Endothelial cell of umbilical vein (primary cell): ENCODE results near the gene GUCD1. TPM values are rescaled to one million over a fixed set of nuclear protein-coding genes. Genes with fewer than 3 reads are reported as not detected.

Experiments
- BruUV-seq: library from RNA; stranded (reverse); fragments of 400-500 nt; replicated peaks from 2 replicates; lab custom pipeline; 2021; lab: Mats Ljungman, UMichigan
- CTCF ChIA-PET: fragments of 300-600, 350-600 bp; sonication (Branson Sonifier 250); formaldehyde crosslinking; loops from one replicate; lab custom pipeline; 2021; ENCODE audit warnings: antibody characterized with exemption, inconsistent platforms; lab: Charles Lee
- POLR2A ChIA-PET: fragments of 300-600, 350-600 bp; sonication (Branson Sonifier 250); formaldehyde crosslinking; loops from one replicate; lab custom pipeline; 2021; ENCODE audit warnings: antibody characterized with exemption, inconsistent platforms; lab: Charles Lee
- DNase-seq: peaks from one replicate; pipeline ENCODE4 v3.0.0-alpha.2; 2011; ENCODE audit warnings: low read depth, low spot score
- FAIRE-seq: peaks from 2 replicates; lab custom pipeline; 2011; peaks lifted over from hg19 to GRCh38; lab: Jason Lieb, UNC
- H2AFZ ChIP-seq: 2 replicates; pipeline ENCODE4 v1.6.0; 2012; ENCODE audit warnings: low read depth, low read length, control low read depth, inconsistent platforms
- H3K27ac ChIP-seq: 2 replicates; pipeline ENCODE4 v1.5.1; 2011; ENCODE audit warnings: low read depth, mild to moderate bottlenecking, control low read depth, low read length, moderate library complexity; ENCODE audit not compliant: insufficient read depth
- H3K27me3 ChIP-seq, 2 experiments: 2 replicates each; pipeline versions ENCODE4 v1.6.0 to v1.6.1; 2011; ENCODE audit warnings: low read length in 2 of 2, mixed read lengths in 1 of 2; ENCODE audit not compliant: control insufficient read depth in 2 of 2, insufficient read depth in 2 of 2
- H3K36me3 ChIP-seq, 2 experiments: 2 replicates in 1 of 2; 3 replicates in 1 of 2; pipeline ENCODE4 v1.5.1; 2011; ENCODE audit warnings: low read length in 2 of 2, mild to moderate bottlenecking in 1 of 2, moderate library complexity in 1 of 2; ENCODE audit not compliant: control insufficient read depth in 2 of 2, insufficient read depth in 2 of 2; ENCODE audit errors: extremely low read depth in 1 of 2
- H3K4me1 ChIP-seq: 3 replicates; pipeline ENCODE4 v1.5.1; 2011; ENCODE audit warnings: mild to moderate bottlenecking, low read length; ENCODE audit not compliant: control insufficient read depth, insufficient read depth; ENCODE audit errors: extremely low read depth
- H3K4me2 ChIP-seq: 2 replicates; pipeline ENCODE4 v1.6.1; 2011; ENCODE audit warnings: low read length, control low read depth, mixed read lengths; ENCODE audit not compliant: insufficient read depth
- H3K4me3 ChIP-seq, 3 experiments: fragments of 200-600 bp in 1 of 3; sonication (generic), shearing (Covaris generic) in 1 of 3; replicated peaks in 1 of 3; 2 replicates each; pipeline ENCODE4 v1.5.1; 2011 to 2016; ENCODE audit warnings: control low read depth in 3 of 3, low read length in 3 of 3, mild to moderate bottlenecking in 2 of 3, inconsistent platforms in 1 of 3, low read depth in 1 of 3, moderate library complexity in 1 of 3; ENCODE audit not compliant: insufficient read depth in 1 of 3
- H3K79me2 ChIP-seq: 2 replicates; pipeline ENCODE4 v1.6.0; 2012; ENCODE audit warnings: low read length, inconsistent platforms; ENCODE audit not compliant: control insufficient read depth, insufficient read depth
- H3K9ac ChIP-seq: replicated peaks from 2 replicates; pipeline ENCODE3; 2011; ENCODE audit warnings: low read length, control low read depth; ENCODE audit not compliant: insufficient read depth; ENCODE audit errors: extremely low read depth
- H3K9me1 ChIP-seq: replicated peaks from 3 replicates; pipeline ENCODE4 v1.6.0; 2011; ENCODE audit warnings: mild to moderate bottlenecking, low read length; ENCODE audit not compliant: control insufficient read depth, insufficient read depth; ENCODE audit errors: extremely low read depth
- H3K9me3 ChIP-seq: replicated peaks from 2 replicates; pipeline ENCODE4 v1.5.1; 2012; ENCODE audit warnings: low read length, inconsistent platforms; ENCODE audit not compliant: control insufficient read depth, insufficient read depth
- H4K20me1 ChIP-seq: replicated peaks from 2 replicates; pipeline ENCODE3; 2011; ENCODE audit warnings: mild to moderate bottlenecking, low read length; ENCODE audit not compliant: control insufficient read depth, insufficient read depth; ENCODE audit errors: extremely low read depth
- CTCF ChIP-seq, 2 donors: IDR thresholded peaks; 1 replicate in 1 of 2; 2 replicates in 1 of 2; pipeline ENCODE4 v1.5.1; 2011; ENCODE audit warnings: low read length in 2 of 2, mild to moderate bottlenecking in 2 of 2, moderate library complexity in 2 of 2, control low read depth in 1 of 2, inconsistent platforms in 1 of 2, low read depth in 1 of 2; ENCODE audit not compliant: insufficient read depth in 1 of 2; ENCODE audit errors: extremely low read depth in 1 of 2
- EZH2 ChIP-seq: IDR thresholded peaks from 2 replicates; pipeline ENCODE4 v1.6.1; 2012; ENCODE audit warnings: borderline replicate concordance, low read depth, mild to moderate bottlenecking, moderate library complexity, low read length, inconsistent platforms; ENCODE audit not compliant: severe bottlenecking
- FOS ChIP-seq: IDR thresholded peaks from 2 replicates; pipeline ENCODE4 v1.6.1; 2011; ENCODE audit warnings: mild to moderate bottlenecking, low read length, moderate library complexity, borderline replicate concordance; ENCODE audit not compliant: insufficient read depth
- GATA2 ChIP-seq: IDR thresholded peaks from 2 replicates; pipeline ENCODE4 v1.7.0; 2011; ENCODE audit warnings: low read depth, mild to moderate bottlenecking, moderate library complexity, mixed read lengths, low read length; ENCODE audit not compliant: insufficient read length, insufficient read depth
- JUN ChIP-seq: IDR thresholded peaks from 2 replicates; pipeline ENCODE4 v1.6.1; 2011; ENCODE audit warnings: borderline replicate concordance, low read depth; ENCODE audit not compliant: insufficient read length, insufficient read depth
- MYC ChIP-seq: IDR thresholded peaks from one replicate; pipeline ENCODE4 v1.6.1; 2011; ENCODE audit warnings: mild to moderate bottlenecking, low read depth, low read length
- dilution Hi-C: fragments of 300-500 bp; cut with MboI; formaldehyde crosslinking; loops from one replicate; pipeline ENCODE4 v1.15.0; 2019; ENCODE audit warnings: low sequenced_read_pairs; ENCODE audit not compliant: extremely low pct_ligation_motif_present
- intact Hi-C: fragments of 100-400 bp; cut with micrococcal nuclease; formaldehyde crosslinking; loops from one replicate; pipeline ENCODE4 v1.10.0; 2022
- polyA plus RNA-seq, 4 experiments: library from polyadenylated mRNA; depleted of rRNA in 3 of 4; stranded (reverse) in 3 of 4; unstranded in 1 of 4; fragments of >200 nt; gene quantifications; 2 replicates each; pipeline versions ENCODE4 v1.2.1 to v1.2.3, GENCODE V29; 2011 to 2012; ENCODE audit warnings: missing spikeins in 1 of 4
- total RNA-seq: library from RNA; stranded (reverse); gene quantifications from 2 replicates; pipeline ENCODE4 v1.2.3, GENCODE V29; 2021
- TF ChIP-seq, protein P1 (sequence below): IDR thresholded peaks from 2 replicates; pipeline ENCODE4 v1.6.1; 2011; ENCODE audit not compliant: insufficient read depth, insufficient read length

GUCD1 gene
- total and polyA plus RNA-seq, 2 donors (not counting 3 experiments of a cell fraction or from before 2014, with no cell fraction given): 116 to 138 TPM

DNA sequence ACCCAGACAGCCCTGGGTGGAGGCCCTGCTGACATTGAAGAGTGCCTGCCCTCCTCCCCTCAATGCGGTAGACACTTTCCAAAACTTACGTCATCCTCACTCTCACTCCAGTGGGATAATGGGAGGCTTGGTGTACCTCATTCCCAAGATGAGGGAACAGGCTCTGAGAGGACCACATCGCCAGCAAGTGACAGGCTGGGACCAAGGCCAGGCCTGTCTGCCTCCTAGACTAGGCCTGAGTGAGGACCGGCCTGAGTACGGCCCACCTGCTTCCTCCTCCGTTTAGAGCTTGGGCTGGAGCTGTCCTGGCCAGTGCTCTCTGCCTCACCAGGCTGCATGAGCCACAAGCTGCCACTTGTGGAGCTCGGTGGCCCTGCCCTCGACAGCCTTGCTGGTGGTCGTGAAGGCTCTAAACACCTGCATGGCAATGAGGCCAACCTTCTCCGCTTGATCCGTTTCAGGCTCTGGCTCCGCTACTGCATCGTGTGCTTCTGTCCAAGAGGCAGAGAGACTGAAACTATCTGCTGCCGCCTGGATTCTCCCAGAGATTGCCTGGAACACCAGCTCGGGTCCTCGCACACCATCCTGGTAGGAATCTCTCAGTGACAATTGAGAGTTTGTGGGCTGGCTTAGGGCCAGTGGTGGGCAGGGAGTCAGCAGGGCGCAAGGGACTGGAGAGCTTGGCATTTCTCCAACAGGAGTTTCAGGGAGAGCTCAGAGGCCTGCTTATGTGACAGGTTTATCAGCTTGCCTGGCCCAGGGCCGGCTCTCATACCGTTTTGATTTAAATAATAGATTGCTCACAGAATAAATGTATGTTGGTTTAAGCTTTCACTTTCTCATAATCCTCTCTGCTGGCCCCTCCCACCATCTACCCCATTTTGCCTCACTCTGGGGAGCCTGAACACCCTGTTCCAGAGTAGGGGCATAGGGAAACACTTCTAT is 28.6 kb upstream of the GUCD1 start:
- TF ChIP-seq EZH2 (no peak), FOS (no peak), MYC (no peak), JUN (no peak), GATA2 (no peak), CTCF (IDR thresholded peaks at IDR 0.05; ENCODE audit: extremely low read depth in 1 of 2, insufficient read depth in 1 of 2, low read depth in 1 of 2, low read length in 2 of 2) (no peak)
- TF ChIP-seq, protein P1, sequence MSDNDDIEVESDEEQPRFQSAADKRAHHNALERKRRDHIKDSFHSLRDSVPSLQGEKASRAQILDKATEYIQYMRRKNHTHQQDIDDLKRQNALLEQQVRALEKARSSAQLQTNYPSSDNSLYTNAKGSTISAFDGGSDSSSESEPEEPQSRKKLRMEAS: no peak
- no TSS peak for BruUV-seq
- no peaks in the 10 kb centered on the region for H3K27me3 ChIP-seq
- DNase-seq (no peak), FAIRE-seq (no peak)
- H3K4me2 ChIP-seq: no peak overlapping the region
- no peak overlapping the region for H3K27ac ChIP-seq
- no peaks in the 10 kb centered on the region for H3K9me1 ChIP-seq
- peaks cover 0 to 3% of the 10 kb centered on the region in 2 experiments for H3K36me3 ChIP-seq
- H2AFZ ChIP-seq: no peak overlapping the region
- H3K4me3 ChIP-seq: no peak overlapping the region
- dilution Hi-C loops (no loop called here), intact Hi-C loops (no loop called here)
- H3K9ac ChIP-seq: no peak overlapping the region
- H3K4me1 ChIP-seq: no peaks in the 10 kb centered on the region
- CTCF ChIA-PET: interaction anchor here (0.9 to 2.2 kb wide), 3 partner anchors 10 to 189 kb away, joined by 3 to 7 read pairs (median 3); partner anchors contain the start of gene LRRC75B
- no peaks in the 10 kb centered on the region for H3K9me3 ChIP-seq
- H3K79me2 ChIP-seq: no peaks in the 10 kb centered on the region
- POLR2A ChIA-PET: no interaction called here
- H4K20me1 ChIP-seq: no peaks in the 10 kb centered on the region
